Aortic smooth muscle cell (primary cell): Measurements from ENCODE around the gene SLC19A2. TPM values are rescaled to one million over a fixed set of nuclear protein-coding genes. Genes with fewer than 3 reads are reported as not detected.

Experiments used
- total RNA-seq: library from RNA; depleted of rRNA; stranded (reverse); fragments of >200 nt; gene quantifications from 2 replicates; pipeline ENCODE4 v1.2.3, GENCODE V29; 2014

SLC19A2 gene, protein sequence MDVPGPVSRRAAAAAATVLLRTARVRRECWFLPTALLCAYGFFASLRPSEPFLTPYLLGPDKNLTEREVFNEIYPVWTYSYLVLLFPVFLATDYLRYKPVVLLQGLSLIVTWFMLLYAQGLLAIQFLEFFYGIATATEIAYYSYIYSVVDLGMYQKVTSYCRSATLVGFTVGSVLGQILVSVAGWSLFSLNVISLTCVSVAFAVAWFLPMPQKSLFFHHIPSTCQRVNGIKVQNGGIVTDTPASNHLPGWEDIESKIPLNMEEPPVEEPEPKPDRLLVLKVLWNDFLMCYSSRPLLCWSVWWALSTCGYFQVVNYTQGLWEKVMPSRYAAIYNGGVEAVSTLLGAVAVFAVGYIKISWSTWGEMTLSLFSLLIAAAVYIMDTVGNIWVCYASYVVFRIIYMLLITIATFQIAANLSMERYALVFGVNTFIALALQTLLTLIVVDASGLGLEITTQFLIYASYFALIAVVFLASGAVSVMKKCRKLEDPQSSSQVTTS
- total RNA-seq: 6.5 and 9.4 TPM in 2 replicates

DNA sequence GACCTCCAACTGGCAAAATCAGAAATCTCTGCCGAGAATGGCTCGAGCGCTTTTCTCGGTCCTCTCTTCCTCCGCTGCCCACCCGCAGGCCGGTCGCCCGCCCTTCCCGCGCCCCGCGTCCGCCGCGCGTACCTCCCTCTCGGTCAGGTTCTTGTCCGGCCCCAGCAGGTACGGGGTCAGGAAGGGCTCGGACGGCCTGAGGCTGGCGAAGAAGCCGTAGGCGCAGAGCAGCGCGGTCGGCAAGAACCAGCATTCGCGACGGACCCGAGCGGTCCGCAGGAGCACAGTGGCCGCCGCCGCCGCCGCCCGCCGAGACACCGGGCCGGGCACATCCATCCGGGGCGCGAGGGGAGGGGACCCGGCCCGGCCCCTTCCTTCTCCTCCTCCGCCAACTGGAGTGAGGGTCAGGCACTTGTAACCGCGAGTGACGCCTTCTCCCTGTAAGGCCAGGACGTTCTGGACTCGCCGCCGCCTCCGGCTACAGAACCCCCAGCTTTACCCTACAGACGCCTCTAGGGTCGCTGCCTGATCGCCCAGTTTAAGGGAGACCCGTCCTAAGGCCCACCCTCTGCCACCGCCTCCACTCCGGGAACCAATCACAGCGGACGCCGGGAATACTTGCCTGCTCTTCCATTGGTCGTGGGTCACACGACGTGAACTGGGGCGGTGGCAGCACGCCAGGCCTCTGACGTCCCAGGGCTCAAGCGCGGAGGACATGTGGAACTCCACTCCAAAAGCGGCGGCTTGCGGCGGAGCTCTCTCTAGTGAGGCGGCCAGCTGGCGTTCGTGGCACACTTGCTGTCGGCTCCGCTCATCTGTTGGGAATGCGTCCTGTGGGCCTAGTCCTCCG lies at the start of gene SLC19A2:
TSS of gene SLC19A2 (minus strand) at position 514 of the 850 bp plus-strand sequence. CDS start at position 336, 178 bp downstream.

DNA sequence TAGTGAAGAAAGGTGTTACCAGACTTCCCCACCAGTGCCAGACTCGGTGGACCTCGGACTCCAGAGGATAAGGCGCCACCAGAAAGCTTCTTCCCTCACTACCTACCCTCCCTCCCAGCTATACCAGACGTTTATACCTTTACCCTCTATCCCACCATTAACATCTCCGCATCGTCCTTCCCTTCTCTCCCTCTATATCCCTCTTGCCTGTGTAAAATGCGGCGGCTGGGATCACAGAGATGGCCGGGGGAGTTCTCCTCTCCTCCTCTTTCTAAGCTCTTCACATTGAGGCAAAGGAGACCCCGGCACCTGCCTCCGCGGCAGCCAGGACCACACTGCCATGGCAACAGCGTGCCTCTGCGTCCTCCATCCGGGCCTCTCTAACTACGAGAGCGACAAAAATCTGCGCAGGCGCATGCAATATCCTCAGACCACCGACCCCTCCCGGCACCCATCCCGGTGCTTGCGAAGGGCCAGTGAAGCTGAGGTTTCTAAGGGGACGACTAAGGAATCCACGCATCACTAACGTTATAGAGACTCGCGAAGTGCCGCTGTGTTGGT lies 58.6 kb downstream of the SLC19A2 start, which contains the start of gene CCDC181:
TSS of gene CCDC181 (minus strand) at position 394 of the 561 bp plus-strand sequence. CDS start 2,547 bp downstream, outside the sequence.

Other genes with a start within 250 kb of the SLC19A2 start
- 17.4 and 21.0 TPM in 2 replicates for gene NME7, start 118.1 kb downstream of the SLC19A2 start, total RNA-seq
- gene BLZF1, start 117.7 kb downstream of the SLC19A2 start, total RNA-seq: 30.0 and 31.1 TPM in 2 replicates
- gene CCDC181, start 58.5 kb downstream of the SLC19A2 start, total RNA-seq: 0.92 and 1.1 TPM in 2 replicates
- under 0.01 TPM in 1 of 2 replicates, not detected in the other for gene F5, start 100.5 kb upstream of the SLC19A2 start, total RNA-seq
- 0.12 and 0.40 TPM in 2 replicates for gene SELP, start 144.2 kb upstream of the SLC19A2 start, total RNA-seq
- gene SELL, start 225.7 kb upstream of the SLC19A2 start, total RNA-seq: 0.79 and 0.81 TPM in 2 replicates
- under 0.01 TPM in 2 replicates for gene SELE, start 248.1 kb upstream of the SLC19A2 start, total RNA-seq